RWPE1 (cell line): Measurements from ENCODE around the gene NAA35.

Experiments
- CTCF ChIA-PET: fragments of 350-600 bp; sonication (Branson Sonifier 250); formaldehyde crosslinking; extraction: SDS; loops from one replicate; lab custom pipeline; 2021; lab: Yijun Ruan, JAX
- POLR2A ChIA-PET: fragments of 400-600 bp; formaldehyde crosslinking; extraction: SDS; loops from one replicate; lab custom pipeline; 2020; ENCODE audit warnings: antibody characterized with exemption; ENCODE audit not compliant: low non-redundant PET; lab: Yijun Ruan, JAX
- DNase-seq: peaks from one replicate; pipeline ENCODE4 v3.0.0; 2012; ENCODE audit warnings: low spot score
- H3K27ac ChIP-seq: fragments of 450-650 bp; 2 replicates; pipeline ENCODE4 v1.5.1; 2017
- TF ChIP-seq, protein P1 (sequence below): fragments of 450-650 bp; conservative IDR thresholded peaks from 2 replicates; pipeline ENCODE4 v1.5.1; 2017; ENCODE audit warnings: low read depth, mild to moderate bottlenecking

NAA35 gene

DNA sequence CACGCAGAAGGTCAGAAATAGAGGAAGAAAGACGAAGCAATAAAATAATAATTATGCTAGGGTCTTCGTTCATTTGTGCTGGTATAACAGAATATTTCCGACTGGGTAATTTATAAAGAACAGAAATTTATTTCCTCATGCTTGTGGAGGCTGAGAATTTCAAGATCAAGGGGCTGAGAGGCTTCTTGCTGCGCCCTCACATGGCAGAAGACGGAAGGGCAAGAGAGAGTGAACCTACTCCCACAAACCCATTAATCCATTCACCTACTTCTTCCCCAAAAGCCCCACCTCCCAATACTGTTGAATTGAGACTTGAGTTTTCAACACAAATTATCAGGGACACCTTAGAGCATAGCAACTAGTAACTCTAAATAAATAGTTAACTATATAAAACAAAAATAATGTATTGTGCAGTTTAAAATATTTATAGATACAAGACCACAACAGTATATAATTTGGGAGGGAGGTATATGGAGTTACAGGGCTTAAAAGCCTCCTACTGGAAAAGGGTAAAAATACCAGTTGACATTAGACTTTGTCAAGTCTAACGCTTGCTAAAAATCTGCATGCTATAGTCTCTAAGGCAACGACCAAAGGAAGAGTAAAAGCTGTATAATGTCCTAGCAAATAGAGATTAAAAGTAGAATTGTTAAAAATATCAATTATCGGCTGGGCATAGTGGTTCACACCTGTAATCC, 40.3 kb upstream of the NAA35 start:
- ChIA-PET POLR2A (no interaction called here), CTCF (interaction anchor here (0.6 to 0.7 kb wide), 5 partner anchors 11 to 410 kb away, joined by 3 to 4 read pairs (median 3); no protein-coding TSS in a partner anchor)
- peak; percentile 26 for DNase-seq
- TF ChIP-seq, protein P1, sequence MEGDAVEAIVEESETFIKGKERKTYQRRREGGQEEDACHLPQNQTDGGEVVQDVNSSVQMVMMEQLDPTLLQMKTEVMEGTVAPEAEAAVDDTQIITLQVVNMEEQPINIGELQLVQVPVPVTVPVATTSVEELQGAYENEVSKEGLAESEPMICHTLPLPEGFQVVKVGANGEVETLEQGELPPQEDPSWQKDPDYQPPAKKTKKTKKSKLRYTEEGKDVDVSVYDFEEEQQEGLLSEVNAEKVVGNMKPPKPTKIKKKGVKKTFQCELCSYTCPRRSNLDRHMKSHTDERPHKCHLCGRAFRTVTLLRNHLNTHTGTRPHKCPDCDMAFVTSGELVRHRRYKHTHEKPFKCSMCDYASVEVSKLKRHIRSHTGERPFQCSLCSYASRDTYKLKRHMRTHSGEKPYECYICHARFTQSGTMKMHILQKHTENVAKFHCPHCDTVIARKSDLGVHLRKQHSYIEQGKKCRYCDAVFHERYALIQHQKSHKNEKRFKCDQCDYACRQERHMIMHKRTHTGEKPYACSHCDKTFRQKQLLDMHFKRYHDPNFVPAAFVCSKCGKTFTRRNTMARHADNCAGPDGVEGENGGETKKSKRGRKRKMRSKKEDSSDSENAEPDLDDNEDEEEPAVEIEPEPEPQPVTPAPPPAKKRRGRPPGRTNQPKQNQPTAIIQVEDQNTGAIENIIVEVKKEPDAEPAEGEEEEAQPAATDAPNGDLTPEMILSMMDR, result peak; percentile 38; the same call in 1 of the 2 replicates
- H3K27ac ChIP-seq, result no peak overlapping the region

DNA sequence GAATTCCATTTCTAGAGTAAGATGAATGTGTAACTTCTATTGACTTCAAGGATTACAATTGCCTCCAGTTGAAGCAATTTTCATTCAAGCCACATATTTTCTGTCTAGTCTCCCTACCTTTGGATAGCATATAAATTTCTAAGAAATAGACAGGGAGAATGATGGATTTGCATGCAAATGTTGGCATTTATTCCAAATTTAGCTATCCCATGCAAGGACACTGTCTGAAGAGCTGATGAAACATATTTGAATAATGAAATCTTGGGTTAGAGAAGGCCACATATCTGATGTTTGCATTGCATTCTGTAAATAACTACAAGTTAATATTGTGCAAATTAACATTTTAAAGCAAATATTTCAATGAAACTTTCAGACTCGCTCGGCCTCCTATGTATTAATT, 36.0 kb upstream of the NAA35 start:
- ChIA-PET POLR2A (no interaction called here), CTCF (interaction anchor here (0.6 kb wide), 2 partner anchors 1226 to 1500 kb away, joined by 3 to 4 read pairs; no protein-coding TSS in a partner anchor)
- TF ChIP-seq, protein P1, result no peak
- no peak for DNase-seq
- no peak overlapping the region for H3K27ac ChIP-seq

DNA sequence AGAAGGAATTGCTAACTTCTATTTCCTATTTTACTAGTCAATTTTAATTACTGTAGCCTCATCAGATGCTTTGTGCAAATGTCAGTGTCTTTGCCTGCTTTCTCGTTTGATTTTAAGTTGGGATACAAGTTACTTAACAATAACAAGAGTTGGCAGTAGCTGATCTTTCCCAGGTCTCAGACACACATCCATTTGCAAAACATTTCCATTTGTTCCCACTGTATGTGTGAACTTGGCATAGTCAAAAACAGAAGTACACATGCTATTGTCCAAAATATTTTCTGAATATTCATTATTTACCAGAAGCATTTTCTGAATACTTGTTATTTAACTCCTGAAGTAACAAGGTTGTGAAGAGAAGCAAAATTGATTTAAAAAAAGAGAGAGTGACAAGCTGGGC, 35.0 kb upstream of the NAA35 start:
- CTCF ChIA-PET, result no interaction called here
- no peak overlapping the region for H3K27ac ChIP-seq
- no peak for DNase-seq
- POLR2A ChIA-PET, result no interaction called here
- TF ChIP-seq, protein P1, result no peak

DNA sequence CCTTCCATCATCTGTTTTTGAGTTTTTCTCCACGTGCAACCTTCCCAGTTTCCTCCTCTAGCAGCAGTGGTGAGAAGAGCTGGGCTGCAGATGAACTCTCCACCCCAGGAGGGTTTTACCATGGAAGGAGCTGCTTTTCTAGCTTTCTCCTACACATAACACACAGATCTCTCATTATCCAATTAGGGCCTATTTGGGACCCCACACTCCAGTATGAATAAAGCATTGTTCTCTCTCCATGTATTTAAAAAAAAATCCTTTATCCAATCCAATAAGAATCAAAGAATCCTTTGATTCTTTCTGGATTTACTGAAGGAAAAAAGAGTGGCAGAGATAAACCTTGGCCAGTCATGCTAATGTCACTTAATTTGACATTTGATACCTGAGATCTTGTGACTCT, 31.6 kb upstream of the NAA35 start:
- ChIA-PET CTCF (no interaction called here), POLR2A (no interaction called here)
- no peak for DNase-seq
- no peak overlapping the region for H3K27ac ChIP-seq
- TF ChIP-seq, protein P1, result no peak

DNA sequence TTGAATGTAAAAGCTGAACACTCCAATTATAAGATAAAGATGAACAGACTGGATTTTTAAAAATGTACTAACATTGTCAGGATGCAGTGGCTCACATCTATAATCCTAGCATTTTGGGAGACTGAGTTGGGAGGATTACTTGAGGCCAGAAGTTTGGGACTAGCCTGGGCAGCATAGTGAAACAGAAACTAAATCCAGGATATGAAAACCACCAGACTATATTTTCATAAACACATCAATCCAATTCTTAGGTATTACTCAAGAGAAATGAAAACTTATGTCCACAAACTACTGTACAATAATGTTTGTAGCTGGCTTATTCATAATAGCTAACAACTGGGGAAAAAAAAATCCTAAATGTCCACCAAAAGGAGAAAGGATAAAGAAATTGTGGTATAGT, 26.8 kb upstream of the NAA35 start:
- no peak overlapping the region for H3K27ac ChIP-seq
- TF ChIP-seq, protein P1, result no peak
- POLR2A ChIA-PET, result no interaction called here
- no peak for DNase-seq
- CTCF ChIA-PET, result no interaction called here

DNA sequence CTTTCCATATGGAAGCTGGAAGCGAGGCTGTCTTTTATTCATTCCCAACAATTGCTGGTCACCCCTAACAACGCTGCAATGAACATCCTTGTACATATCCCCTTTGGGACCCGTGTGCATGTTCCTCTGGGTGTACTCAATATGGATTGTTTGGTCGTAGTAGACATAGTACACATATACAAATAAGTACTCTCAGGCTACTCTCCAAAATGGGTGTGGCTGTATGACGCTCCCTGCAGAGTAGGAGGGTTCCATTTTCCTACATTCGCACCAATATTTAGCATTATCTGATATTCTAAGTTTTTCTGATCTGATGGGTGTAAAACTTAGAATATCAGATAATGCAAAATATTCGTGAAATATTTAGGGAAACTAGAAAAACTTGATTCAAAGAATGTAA, 23.2 kb upstream of the NAA35 start:
- CTCF ChIA-PET, result no interaction called here
- DNase-seq, result no peak
- H3K27ac ChIP-seq, result no peak overlapping the region
- POLR2A ChIA-PET, result no interaction called here
- TF ChIP-seq, protein P1, result no peak
